Measurements from ENCODE around the gene ZBTB4. TPM values are rescaled to one million over a fixed set of nuclear protein-coding genes. Genes with fewer than 3 reads are reported as not detected.

ZBTB4 gene
- polyA plus RNA-seq, 1 donor from 2014 or later = 8.0 TPM

DNA sequence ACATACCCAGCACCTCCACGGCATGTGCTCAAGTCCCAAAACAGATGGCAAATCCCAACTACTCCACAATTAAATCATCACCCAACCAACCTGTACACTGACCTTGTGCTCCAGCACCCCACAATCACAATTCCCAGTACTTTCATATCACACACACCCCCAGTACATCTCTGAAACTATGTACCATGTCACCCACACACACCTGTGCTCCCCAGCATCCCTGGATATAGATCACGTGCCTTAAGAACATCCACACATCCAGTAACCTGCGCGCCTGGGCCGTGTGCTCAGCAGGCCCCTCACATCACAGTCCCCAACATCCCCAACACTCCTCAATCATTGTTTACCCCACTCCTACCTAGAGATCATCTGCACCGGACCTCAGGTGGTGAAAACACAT, 69.7 kb downstream of the ZBTB4 start:
- Histone ChIP-seq H3K27ac (ENCODE audit: low read length) (no peak overlapping the region), H4K20me1 (ENCODE audit: insufficient read depth) (peaks cover 2% of the 10 kb centered on the region), H3K36me3 (ENCODE audit: insufficient read depth, low read length) (no peaks in the 10 kb centered on the region), H3K9me2 (ENCODE audit: insufficient read depth, low read length) (no peaks in the 10 kb centered on the region), H3K9me3 (ENCODE audit: low read length) (no peaks in the 10 kb centered on the region), H3K9ac (ENCODE audit: low read length) (no peak overlapping the region), H2AFZ (ENCODE audit: low read depth, low read length) (no peak overlapping the region), H3F3A (ENCODE audit: insufficient read depth, low read length, poor library complexity, severe bottlenecking) (no peaks in the 10 kb centered on the region), H3K4me2 (ENCODE audit: low read length) (no peak overlapping the region), H3K27me3 (ENCODE audit: insufficient read depth, low read depth, low read length) (no peaks in the 10 kb centered on the region), H3K4me3 (ENCODE audit: low read length) (no peak overlapping the region), H3K79me2 (replicated peaks; ENCODE audit: insufficient read depth, low read length) (peaks cover 29% of the 10 kb centered on the region)
- no peak for TF ChIP-seq SMC3 (conservative IDR thresholded peaks at IDR 0.05; ENCODE audit: poor library complexity)

Other genes starting within 250 kb of the ZBTB4 start
- gene DVL2, start 245.1 kb downstream of the ZBTB4 start, polyA plus RNA-seq = 41.1 and 59.2 TPM in 2 replicates
- 55.7 and 60.3 TPM in 2 replicates for gene PHF23, start 240.2 kb downstream of the ZBTB4 start, polyA plus RNA-seq
- gene GABARAP, start 237.2 kb downstream of the ZBTB4 start, polyA plus RNA-seq = 384 and 512 TPM in 2 replicates
- 37.3 and 39.4 TPM in 2 replicates for gene CTDNEP1, start 227.9 kb downstream of the ZBTB4 start, polyA plus RNA-seq
- 82.7 and 99.5 TPM in 2 replicates for gene ELP5, start 227.4 kb downstream of the ZBTB4 start, polyA plus RNA-seq
- gene CLDN7, start 217.2 kb downstream of the ZBTB4 start, polyA plus RNA-seq = 0.27 TPM in 1 of 2 replicates, not detected in the other
- gene SLC2A4, start 197.9 kb downstream of the ZBTB4 start, polyA plus RNA-seq = not detected in 2 replicates
- gene YBX2, start 185.0 kb downstream of the ZBTB4 start, polyA plus RNA-seq = 1.8 and 2.1 TPM in 2 replicates
- gene EIF5A, start 172.0 kb downstream of the ZBTB4 start, polyA plus RNA-seq = 164 and 178 TPM in 2 replicates
- 108 and 116 TPM in 2 replicates for gene GPS2, start 164.3 kb downstream of the ZBTB4 start, polyA plus RNA-seq
- 58.4 and 61.0 TPM in 2 replicates for gene NEURL4, start 150.3 kb downstream of the ZBTB4 start, polyA plus RNA-seq
- 0.66 and 9.2 TPM in 2 replicates for gene ACAP1, start 143.1 kb downstream of the ZBTB4 start, polyA plus RNA-seq
- 2.8 TPM in 2 replicates for gene KCTD11, start 127.5 kb downstream of the ZBTB4 start, polyA plus RNA-seq
- gene TMEM95, start 124.5 kb downstream of the ZBTB4 start, polyA plus RNA-seq = not detected in 2 replicates
- gene TNK1, start 98.5 kb downstream of the ZBTB4 start, polyA plus RNA-seq = 0.83 and 1.5 TPM in 2 replicates
- 15.9 and 25.2 TPM in 2 replicates for gene PLSCR3, start 85.1 kb downstream of the ZBTB4 start, polyA plus RNA-seq
- gene TMEM256, start 75.5 kb downstream of the ZBTB4 start, polyA plus RNA-seq = 158 and 161 TPM in 2 replicates
- 13.8 and 21.5 TPM in 2 replicates for gene NLGN2, start 71.8 kb downstream of the ZBTB4 start, polyA plus RNA-seq
- not detected in 2 replicates for gene SPEM1, start 59.3 kb downstream of the ZBTB4 start, polyA plus RNA-seq
- not detected in 2 replicates for gene SPEM2, start 54.0 kb downstream of the ZBTB4 start, polyA plus RNA-seq
- gene SPEM3, start 50.8 kb downstream of the ZBTB4 start, polyA plus RNA-seq = not detected in 2 replicates
- gene TMEM102, start 44.2 kb downstream of the ZBTB4 start, polyA plus RNA-seq = 0.14 TPM in 1 of 2 replicates, not detected in the other
- gene FGF11, start 40.1 kb downstream of the ZBTB4 start, polyA plus RNA-seq = 15.8 and 16.4 TPM in 2 replicates
- gene CHRNB1, start 34.6 kb downstream of the ZBTB4 start, polyA plus RNA-seq = 17.9 and 18.2 TPM in 2 replicates
- gene SLC35G6, start 1.8 kb upstream of the ZBTB4 start, polyA plus RNA-seq = not detected in 2 replicates
- gene POLR2A, start 4.7 kb upstream of the ZBTB4 start, polyA plus RNA-seq = 9.1 and 22.6 TPM in 2 replicates
- not detected in 2 replicates for gene TNFSF12, start 69.4 kb upstream of the ZBTB4 start, polyA plus RNA-seq
- 0.15 TPM in 1 of 2 replicates, not detected in the other for gene TNFSF13, start 79.1 kb upstream of the ZBTB4 start, polyA plus RNA-seq
- gene SENP3, start 82.3 kb upstream of the ZBTB4 start, polyA plus RNA-seq = 148 and 151 TPM in 2 replicates
- gene CD68, start 100.0 kb upstream of the ZBTB4 start, polyA plus RNA-seq = not detected in 2 replicates
- gene MPDU1, start 104.2 kb upstream of the ZBTB4 start, polyA plus RNA-seq = 110 and 118 TPM in 2 replicates
- 0.47 and 1.5 TPM in 2 replicates for gene SOX15, start 110.5 kb upstream of the ZBTB4 start, polyA plus RNA-seq
- gene FXR2, start 135.3 kb upstream of the ZBTB4 start, polyA plus RNA-seq = 118 and 130 TPM in 2 replicates
- gene SAT2, start 148.2 kb upstream of the ZBTB4 start, polyA plus RNA-seq = 303 and 330 TPM in 2 replicates
- gene SHBG, start 150.5 kb upstream of the ZBTB4 start, polyA plus RNA-seq = 0.90 and 3.2 TPM in 2 replicates
- 3.2 and 4.2 TPM in 2 replicates for gene ATP1B2, start 171.3 kb upstream of the ZBTB4 start, polyA plus RNA-seq
- gene TP53, start 207.9 kb upstream of the ZBTB4 start, polyA plus RNA-seq = 13.8 and 14.3 TPM in 2 replicates
- 20.1 and 22.4 TPM in 2 replicates for gene WRAP53, start 208.8 kb upstream of the ZBTB4 start, polyA plus RNA-seq
- gene EFNB3, start 225.6 kb upstream of the ZBTB4 start, polyA plus RNA-seq = 36.4 and 46.5 TPM in 2 replicates
- 2.0 and 2.1 TPM in 2 replicates for gene DNAH2, start 238.1 kb upstream of the ZBTB4 start, polyA plus RNA-seq

All from neural cell (in vitro differentiated cells).